Lung (tissue), 12 donors: ENCODE results near the gene ZDHHC16. TPM values are rescaled to one million over a fixed set of nuclear protein-coding genes. Genes with fewer than 3 reads are reported as not detected.
"Not testable (repeated sequence)": the region's sequence is repeated elsewhere in the genome, so short reads cannot be mapped to it uniquely, and the experiment has no call there.

Experiments
- ATAC-seq: fragments of 200-7000 bp; cut with Tn5 transposase; one replicate; pipeline ENCODE4 v1.9.1; 2020; ENCODE audit warnings: moderate number of reproducible peaks; ENCODE audit not compliant: insufficient read depth, low FRiP score
- DNase-seq, 3 donors: peaks; one replicate each; pipeline ENCODE4 v3.0.0-alpha.2; 2013 to 2017
- H3K27ac ChIP-seq, 2 donors: one replicate each; pipeline ENCODE4 v1.5.1; 2013; ENCODE audit warnings: mild to moderate bottlenecking in 2 of 2, moderate library complexity in 2 of 2, control low read depth in 1 of 2, inconsistent platforms in 1 of 2, low read depth in 1 of 2, low read length in 1 of 2
- H3K27me3 ChIP-seq, 3 donors: one replicate each; pipeline ENCODE4 v1.5.1; 2013; ENCODE audit warnings: low read length in 2 of 3; ENCODE audit not compliant: control insufficient read depth in 3 of 3, insufficient read depth in 3 of 3
- H3K36me3 ChIP-seq, 4 donors: one replicate each; pipeline ENCODE4 v1.5.1; 2013; ENCODE audit warnings: low read length in 4 of 4, mild to moderate bottlenecking in 1 of 4, moderate library complexity in 1 of 4; ENCODE audit not compliant: control insufficient read depth in 4 of 4, insufficient read depth in 4 of 4
- H3K4me1 ChIP-seq, 5 donors: one replicate each; pipeline ENCODE4 v1.5.1; 2013; ENCODE audit warnings: low read length in 5 of 5, mild to moderate bottlenecking in 2 of 5, moderate library complexity in 1 of 5; ENCODE audit not compliant: control insufficient read depth in 5 of 5, insufficient read depth in 5 of 5
- H3K4me3 ChIP-seq: one replicate; pipeline ENCODE4 v1.5.1; 2013; ENCODE audit warnings: mild to moderate bottlenecking, control low read depth, moderate library complexity
- H3K9ac ChIP-seq, 2 donors: one replicate each; pipeline ENCODE4 v1.5.1; 2013; ENCODE audit warnings: low read length in 2 of 2, control low read depth in 1 of 2; ENCODE audit not compliant: insufficient read depth in 1 of 2
- H3K9me3 ChIP-seq, 4 donors: one replicate each; pipeline ENCODE4 v1.5.1; 2013; ENCODE audit warnings: low read length in 3 of 4, mild to moderate bottlenecking in 1 of 4, moderate library complexity in 1 of 4; ENCODE audit not compliant: control insufficient read depth in 4 of 4, insufficient read depth in 3 of 4
- WGBS, 2 donors: extraction: QIAGEN DNeasy Blood & Tissue Kit; methylation state at CpG; one replicate each; pipeline ENCODE4 v1.1.7; 2013; 5-methylcytosine and 5-hydroxymethylcytosine counted together
- polyA plus RNA-seq, 2 donors: library from polyadenylated mRNA; stranded (reverse); fragments of 200-250 nt; gene quantifications; one replicate each; pipeline ENCODE4 v1.2.1, GENCODE V29; 2013
- total RNA-seq, 2 donors: library from RNA; depleted of rRNA in 1 of 2; stranded (reverse); fragments of >200 nt in 1 of 2; gene quantifications; one replicate each; pipeline ENCODE4 v1.2.1, GENCODE V29; 2014 to 2021
- TF ChIP-seq, protein P1 (sequence below): IDR thresholded peaks from 2 replicates; pipeline ENCODE4 v1.5.1; 2012; ENCODE audit warnings: mild to moderate bottlenecking; ENCODE audit errors: control extremely low read depth, extremely low read depth
- donor health status: control.
- donor health status: control.
- donor health status: Bipolar disorder and iron deficiency.
- donor health status: healthy.
- donor health status: DM: yes; HTN: yes; CAD: no.

The ZDHHC16 gene
- total and polyA plus RNA-seq, 4 donors, result 35.5 to 63.3 (median 49.0) TPM

DNA sequence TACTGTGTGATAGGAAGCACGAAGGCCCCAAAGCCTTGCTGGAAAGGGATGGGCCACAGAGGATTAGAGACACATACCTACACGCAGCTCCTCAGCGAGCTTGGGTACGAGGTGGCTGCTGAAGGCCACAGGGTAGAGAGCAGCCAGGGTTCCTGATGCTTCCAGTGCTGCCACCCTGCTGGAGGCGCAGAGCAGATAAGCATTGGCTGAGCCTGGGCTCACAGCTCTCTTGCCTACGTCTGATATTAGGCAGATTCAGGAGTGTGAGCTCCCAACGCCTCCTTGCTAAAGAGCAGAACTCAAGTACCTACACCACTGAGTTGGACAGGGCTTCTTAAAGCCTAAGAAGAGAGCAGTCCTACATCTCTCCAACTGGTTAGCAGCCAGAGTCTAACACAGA is 20.0 kb downstream of the ZDHHC16 start:
- Histone ChIP-seq H3K9ac (no peak overlapping the region), H3K9me3 (no peaks in the 10 kb centered on the region), H3K4me1 (peaks cover 0 to 2% (median 0%) of the 10 kb centered on the region in 5 donors), H3K27me3 (no peaks in the 10 kb centered on the region), H3K36me3 (peaks cover 48 to 84% (median 70%) of the 10 kb centered on the region in 4 donors), H3K27ac (peak overlapping the region in 1 of 2 donors; percentile 34), H3K4me3 (no peak overlapping the region)
- no peak for DNase-seq
- TF ChIP-seq, protein P1, sequence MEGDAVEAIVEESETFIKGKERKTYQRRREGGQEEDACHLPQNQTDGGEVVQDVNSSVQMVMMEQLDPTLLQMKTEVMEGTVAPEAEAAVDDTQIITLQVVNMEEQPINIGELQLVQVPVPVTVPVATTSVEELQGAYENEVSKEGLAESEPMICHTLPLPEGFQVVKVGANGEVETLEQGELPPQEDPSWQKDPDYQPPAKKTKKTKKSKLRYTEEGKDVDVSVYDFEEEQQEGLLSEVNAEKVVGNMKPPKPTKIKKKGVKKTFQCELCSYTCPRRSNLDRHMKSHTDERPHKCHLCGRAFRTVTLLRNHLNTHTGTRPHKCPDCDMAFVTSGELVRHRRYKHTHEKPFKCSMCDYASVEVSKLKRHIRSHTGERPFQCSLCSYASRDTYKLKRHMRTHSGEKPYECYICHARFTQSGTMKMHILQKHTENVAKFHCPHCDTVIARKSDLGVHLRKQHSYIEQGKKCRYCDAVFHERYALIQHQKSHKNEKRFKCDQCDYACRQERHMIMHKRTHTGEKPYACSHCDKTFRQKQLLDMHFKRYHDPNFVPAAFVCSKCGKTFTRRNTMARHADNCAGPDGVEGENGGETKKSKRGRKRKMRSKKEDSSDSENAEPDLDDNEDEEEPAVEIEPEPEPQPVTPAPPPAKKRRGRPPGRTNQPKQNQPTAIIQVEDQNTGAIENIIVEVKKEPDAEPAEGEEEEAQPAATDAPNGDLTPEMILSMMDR, result no peak
- no peak for ATAC-seq
- 94 to 95% methylated on average over 7 of the region's 7 CpGs for WGBS, 2 donors

DNA sequence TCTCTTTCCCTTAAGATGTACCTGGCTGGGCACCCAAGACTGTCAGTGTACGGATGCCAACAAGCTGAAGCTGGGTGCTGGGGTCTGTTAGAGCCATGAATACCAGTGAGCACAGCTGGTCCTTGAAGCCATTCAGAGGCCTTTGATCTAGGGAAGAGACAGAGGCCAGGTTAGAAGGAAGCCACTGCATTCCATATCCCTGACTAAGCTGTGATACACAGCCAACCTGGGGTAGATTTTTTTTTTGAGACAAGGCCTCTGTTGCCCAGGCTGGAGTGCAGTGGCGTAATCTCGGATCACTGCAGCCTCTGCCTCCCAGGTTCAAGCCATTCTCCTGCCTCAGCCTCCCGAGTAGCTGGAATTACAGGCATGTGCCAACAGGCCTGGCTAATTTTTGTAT is 20.8 kb downstream of the ZDHHC16 start:
- Histone ChIP-seq H3K9ac (no peak overlapping the region), H3K27me3 (no peaks in the 10 kb centered on the region), H3K36me3 (peaks cover 44 to 76% (median 65%) of the 10 kb centered on the region in 4 donors), H3K4me3 (no peak overlapping the region), H3K27ac (no peak overlapping the region), H3K9me3 (no peaks in the 10 kb centered on the region), H3K4me1 (peaks cover 0 to 2% (median 0%) of the 10 kb centered on the region in 5 donors)
- TF ChIP-seq, protein P1, result no peak
- DNase-seq (no peak), ATAC-seq (no peak)
- 81 to 90% methylated on average over 4 of the region's 4 CpGs for WGBS, 2 donors

DNA sequence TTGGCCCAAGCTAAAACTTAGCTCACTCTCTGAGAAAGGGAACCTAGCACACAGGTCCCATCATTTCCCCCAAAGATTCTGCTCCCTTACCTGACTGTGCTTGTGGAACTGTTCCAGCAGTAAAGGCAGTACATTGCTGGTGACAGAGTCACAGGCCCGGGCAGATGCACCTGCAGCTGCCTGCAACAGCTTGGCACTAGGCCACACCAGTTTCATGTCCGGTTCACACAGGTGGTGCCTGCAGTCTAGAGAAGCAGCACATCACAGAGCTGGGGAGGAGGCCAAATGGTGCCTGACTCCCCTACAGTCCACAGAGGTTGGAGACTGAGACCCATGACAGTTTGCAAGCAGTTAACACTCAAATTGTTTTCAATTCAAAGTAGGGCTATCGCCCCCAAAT is 22.2 kb downstream of the ZDHHC16 start:
- Histone ChIP-seq H3K9me3 (no peaks in the 10 kb centered on the region), H3K9ac (no peak overlapping the region), H3K36me3 (peaks cover 36 to 62% (median 59%) of the 10 kb centered on the region in 4 donors), H3K4me3 (no peak overlapping the region), H3K27me3 (no peaks in the 10 kb centered on the region), H3K27ac (peak overlapping the region in 1 of 2 donors; percentile 62), H3K4me1 (peaks cover 0 to 2% (median 0%) of the 10 kb centered on the region in 5 donors)
- ATAC-seq (no peak), DNase-seq (no peak)
- WGBS, 2 donors, result 75 to 79% methylated on average over 3 of the region's 3 CpGs
- TF ChIP-seq, protein P1, result no peak

DNA sequence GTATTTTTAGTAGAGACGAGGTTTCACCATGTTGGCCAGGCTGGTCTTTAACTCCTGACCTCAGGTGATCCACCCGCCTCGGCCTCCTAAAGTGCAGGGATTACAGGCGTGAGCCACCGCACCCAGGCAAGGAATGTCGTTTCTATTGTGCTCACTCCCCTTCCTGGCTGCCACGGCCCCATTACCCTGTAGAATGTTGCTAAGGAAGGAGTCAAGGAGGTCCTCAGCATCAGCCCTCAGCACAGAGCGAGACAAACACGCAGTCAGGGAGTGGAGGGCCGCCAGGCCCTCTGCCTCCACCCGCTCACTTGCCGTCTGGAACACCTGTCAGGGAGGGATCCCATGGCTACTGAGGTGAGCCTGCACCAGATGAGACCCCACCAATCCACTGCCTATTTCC is 22.8 kb downstream of the ZDHHC16 start:
- peak; percentile 55 for ATAC-seq
- H3K4me1 ChIP-seq, DNase-seq, H3K9me3 ChIP-seq, H3K9ac ChIP-seq, H3K27me3 ChIP-seq, H3K4me3 ChIP-seq: not testable (repeated sequence)
- WGBS, 2 donors, result 74 to 82% methylated on average over 12 of the region's 12 CpGs
- Histone ChIP-seq H3K27ac (peak overlapping the region in 1 of 2 donors; percentile 78), H3K36me3 (peaks cover 38 to 60% (median 58%) of the 10 kb centered on the region in 4 donors)
